T-helper 22 cell (primary cell): ENCODE measurements around the gene MAPK11.

ENCODE experiments used
- DNase-seq: peaks from one replicate; pipeline ENCODE4 v3.0.0-alpha.2; 2020; ENCODE audit warnings: low read depth

MAPK11 gene

GRCh38 chr22:50224071-50224470 is 46.1 kb downstream of the MAPK11 start:
- no peak for DNase-seq

GRCh38 chr22:50222508-50222907 is 47.7 kb downstream of the MAPK11 start:
- DNase-seq, result no peak

GRCh38 chr22:50221410-50222300 is 48.5 kb downstream of the MAPK11 start:
- no peak for DNase-seq

GRCh38 chr22:50220603-50221409 is 49.4 kb downstream of the MAPK11 start:
- DNase-seq, result no peak

GRCh38 chr22:50219800-50220602 is 50.2 kb downstream of the MAPK11 start:
- DNase-seq, result no peak

GRCh38 chr22:50218996-50219727 is 51.0 kb downstream of the MAPK11 start:
- DNase-seq, result no peak

- no peak for DNase-seq
Observed at GRCh38 chr22:50218153-50218995, 51.8 kb downstream of the MAPK11 start.

GRCh38 chr22:50217543-50218152 is 52.5 kb downstream of the MAPK11 start:
- no peak for DNase-seq

- DNase-seq, result no peak
Observed at GRCh38 chr22:50216684-50217520, 53.3 kb downstream of the MAPK11 start.

GRCh38 chr22:50216055-50216683 is 54.0 kb downstream of the MAPK11 start:
- no peak for DNase-seq

GRCh38 chr22:50215297-50216054 is 54.7 kb downstream of the MAPK11 start:
- no peak for DNase-seq
